Activated CD8-positive, alpha-beta memory T cell treated with anti-CD3 and anti-CD28 coated beads, Interleukin-2, amount 50 U/mL, for 48 hours (primary cell): ENCODE data around the gene TCF15.

Source experiments
- DNase-seq: peaks from one replicate; pipeline ENCODE4 v3.0.0-alpha.2; 2020

The TCF15 gene

DNA sequence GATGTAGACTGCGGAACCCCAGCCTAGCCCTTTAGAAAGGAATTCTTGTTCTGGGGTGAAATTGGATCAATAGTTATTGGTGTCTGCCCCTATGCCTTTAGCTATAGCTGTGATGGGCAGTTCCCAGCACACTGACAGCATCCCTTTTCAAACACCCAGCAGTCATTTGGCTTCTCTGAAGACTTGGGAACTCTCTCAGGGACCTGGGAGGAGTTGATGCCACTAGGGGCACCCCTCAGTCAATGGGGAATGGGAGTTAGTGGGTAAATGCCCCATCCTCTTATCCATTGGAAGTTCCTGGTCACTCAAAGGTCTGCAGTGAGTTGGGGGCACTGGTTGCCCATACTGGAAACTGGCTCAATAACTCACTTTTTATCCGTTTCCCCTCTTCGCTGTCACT, 34.9 kb downstream of the TCF15 start:
- DNase-seq: no peak

DNA sequence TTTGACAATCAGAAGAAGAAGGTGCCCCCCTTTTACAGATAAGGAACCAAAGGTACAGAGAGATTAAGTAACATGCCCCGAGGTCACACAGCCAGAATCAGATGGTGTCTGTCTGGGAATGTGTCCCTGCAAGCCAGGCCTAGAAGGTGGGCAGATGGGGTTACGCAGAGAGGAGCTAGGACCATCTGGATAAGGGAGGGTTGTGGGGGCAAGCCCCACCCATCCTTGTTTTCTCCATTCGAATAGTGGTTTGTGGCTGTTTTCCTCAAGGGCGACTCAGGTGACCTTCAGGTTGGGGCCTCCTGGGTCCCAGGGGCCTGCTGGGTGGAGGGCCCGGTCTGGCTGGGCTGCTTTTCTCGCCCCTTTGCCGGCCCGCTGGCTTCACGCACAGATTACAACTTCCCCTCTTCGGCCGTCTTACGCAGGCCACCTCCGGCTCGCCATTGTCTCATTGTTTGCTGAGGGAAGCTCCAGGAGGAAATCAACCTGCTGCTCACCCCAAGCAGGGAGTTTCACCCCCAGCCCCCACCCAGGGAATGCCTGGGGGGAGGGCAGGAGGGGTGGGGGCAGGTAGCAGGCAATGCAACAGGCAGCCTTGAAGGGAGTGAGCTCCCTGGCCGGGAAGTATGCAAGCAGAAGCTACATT, 35.7 kb downstream of the TCF15 start:
- DNase-seq: no peak

DNA sequence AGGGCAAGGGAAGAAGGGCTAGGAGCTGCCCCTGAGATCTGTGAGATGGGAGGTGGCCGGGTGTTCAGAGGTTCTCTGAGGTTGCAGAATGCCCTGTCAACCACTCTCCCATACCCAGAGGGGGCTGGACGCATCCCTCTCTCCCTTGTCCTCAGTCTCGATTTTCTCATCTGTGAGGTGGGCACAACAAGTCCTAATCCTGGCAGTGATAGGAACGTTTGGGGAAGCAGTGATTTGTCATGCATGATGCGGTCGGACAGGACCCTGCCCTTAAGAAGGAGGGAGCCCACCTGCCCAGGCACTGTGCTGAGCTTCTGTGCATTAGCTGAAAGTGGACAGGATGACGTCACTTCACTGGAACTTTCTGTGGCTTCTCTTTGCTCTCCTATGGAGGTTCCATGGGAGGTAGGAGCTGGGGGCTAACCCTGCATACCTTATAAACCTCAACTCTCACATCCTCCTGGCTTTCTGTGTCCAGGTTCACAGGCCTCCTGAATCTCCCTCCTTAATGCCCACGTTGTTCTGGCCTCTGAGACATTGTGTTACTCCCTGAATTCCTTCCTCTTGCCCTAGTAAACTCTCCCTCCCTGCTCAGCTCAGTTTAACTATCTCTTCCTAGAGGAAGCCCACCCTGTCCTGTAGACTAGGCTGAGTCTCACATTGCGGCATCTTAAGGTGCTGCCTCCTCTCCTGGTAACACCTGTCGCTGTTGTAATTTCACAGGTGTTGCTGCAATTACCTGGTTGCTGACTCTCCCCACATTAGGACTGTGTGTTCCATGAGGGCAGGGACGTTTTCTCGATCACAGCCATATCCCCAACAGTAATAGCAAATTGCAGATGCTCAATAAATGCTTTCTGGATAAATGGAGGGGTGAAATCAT, 36.5 kb downstream of the TCF15 start:
- DNase-seq: no peak

DNA sequence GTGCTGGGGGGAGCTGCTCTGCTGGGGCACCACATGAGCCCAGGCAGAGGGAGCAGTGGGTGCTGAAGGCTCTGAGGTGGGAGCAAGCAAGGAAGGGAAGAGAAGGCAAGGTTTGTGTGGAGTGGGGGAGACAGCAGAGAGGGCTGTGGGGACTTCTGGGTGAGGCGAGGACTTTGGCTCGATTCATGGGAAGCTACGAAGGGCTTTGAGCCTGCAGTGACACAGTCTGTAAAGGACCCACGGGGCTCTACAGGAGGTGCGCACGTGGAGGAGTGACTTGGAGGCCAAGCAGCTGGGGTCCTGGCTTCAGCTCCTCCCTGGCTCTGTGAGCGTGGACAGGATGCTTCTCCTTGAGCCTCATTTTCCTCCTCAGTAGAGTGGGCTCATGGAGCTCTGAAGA, 37.4 kb downstream of the TCF15 start:
- no peak for DNase-seq

DNA sequence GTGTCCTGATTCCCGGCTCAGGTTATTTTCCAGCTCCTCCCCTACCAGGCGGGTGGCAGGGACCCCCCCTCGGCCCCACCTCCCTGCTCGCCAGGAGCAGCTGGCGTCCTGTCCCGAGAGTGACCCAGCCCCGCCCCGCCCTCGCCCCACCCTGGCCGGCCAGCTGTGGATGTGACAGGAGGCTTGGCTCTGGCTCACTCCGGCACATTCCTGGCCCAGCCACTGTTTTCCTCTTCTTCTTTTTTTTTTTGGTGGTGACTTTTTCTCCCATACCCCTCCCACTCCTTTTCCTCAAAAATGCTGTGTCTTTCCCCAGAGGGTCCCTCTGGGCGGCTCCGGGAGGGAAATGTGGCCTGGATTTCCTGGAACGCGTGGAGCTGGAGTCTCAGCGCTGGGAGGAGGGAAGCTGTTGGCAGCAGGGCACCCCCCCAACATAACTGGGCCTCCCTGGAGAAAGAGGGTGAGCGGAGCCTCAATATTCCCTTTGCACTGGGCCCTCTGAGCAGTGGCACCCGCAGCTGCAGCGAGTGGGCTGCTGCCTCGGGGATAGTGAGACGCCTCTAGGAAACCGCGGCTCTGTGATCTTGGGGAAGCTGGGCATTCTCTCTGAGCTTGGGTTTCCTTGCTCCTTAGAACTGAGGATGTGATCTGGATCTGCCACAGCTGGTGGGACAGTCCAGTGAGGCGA, 38.2 kb downstream of the TCF15 start:
- no peak for DNase-seq

DNA sequence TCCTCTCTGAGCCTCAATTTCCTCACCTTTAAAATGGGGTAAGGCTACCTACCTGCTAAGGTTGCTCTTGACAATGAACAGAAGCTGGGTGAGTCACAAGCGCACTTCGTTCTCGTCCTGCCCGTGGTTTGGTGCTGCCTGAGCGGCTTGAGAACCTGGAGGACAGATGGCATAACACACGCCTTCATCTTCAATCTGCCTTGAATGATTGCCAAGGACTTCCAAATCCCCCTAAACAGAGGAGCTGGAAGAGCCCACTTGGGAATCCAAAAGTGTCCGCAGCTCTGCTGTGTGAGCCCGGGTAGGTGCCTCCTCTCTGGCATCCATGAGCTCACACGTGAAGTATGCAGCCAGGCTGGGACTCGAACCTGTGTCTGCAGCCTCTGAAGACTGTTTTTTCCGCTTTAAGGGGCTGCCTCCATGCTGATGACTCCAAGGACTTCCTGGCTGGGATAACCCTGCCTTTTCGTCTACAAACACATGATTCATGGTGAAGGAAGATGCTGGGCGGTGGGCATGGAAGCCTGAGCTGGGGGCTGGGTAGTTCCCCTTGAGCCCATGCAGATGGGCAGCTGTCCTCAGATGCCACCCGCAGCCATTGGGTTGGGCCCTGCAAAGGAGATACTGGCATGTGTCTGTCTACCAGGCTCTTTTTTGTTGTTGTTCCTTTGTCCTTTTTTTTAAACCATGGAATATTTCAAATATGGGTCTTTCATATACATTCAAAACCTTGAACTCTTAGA, 41.3 kb downstream of the TCF15 start:
- DNase-seq: no peak

DNA sequence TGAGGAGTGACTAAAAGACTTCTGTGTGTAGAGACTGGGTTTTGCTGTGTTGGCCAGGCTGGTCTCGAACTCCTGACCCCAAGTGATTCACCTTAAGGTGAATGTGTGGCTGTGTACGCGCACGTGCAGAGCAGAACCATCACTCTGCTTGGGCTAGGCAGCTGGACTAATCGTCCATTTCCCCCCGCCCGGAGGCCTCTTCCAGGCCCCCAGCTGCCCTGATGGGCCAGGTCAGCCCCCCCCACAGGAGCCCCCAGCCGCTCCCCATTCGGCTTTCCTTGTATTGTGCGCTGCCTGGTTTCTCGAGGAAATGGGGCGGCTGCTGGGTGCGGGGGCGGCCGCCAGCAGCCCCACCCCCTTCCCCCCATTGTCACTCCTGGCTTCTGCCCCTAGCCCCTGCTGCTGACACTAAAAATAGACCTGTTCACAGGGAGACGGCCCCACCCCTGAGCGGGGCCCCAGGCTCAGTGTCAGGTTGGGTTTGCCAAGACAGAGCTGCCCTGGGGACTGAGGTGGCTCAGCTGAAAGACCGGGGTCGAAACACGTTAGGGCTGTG, 41.9 kb downstream of the TCF15 start:
- DNase-seq: no peak

DNA sequence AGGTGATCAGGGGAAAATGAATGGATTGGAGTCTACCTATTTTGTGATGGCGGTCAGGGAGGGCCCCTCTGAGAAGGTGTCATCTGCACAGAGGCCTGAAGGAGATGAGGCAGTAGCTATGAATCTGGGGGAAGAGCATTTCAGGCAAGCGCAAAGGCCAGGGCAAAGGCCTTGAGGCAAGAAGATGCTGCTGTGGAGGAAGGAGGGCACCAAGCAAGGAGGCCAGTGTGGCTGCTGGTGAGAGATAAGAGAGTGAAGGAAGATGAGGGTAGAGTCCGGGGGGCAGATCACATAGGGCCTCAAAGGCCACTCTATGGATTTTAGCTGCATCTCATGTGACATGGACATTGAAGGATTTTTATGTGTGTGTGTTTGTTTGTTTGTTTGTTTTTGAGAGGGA, 45.9 kb downstream of the TCF15 start:
- no peak for DNase-seq

DNA sequence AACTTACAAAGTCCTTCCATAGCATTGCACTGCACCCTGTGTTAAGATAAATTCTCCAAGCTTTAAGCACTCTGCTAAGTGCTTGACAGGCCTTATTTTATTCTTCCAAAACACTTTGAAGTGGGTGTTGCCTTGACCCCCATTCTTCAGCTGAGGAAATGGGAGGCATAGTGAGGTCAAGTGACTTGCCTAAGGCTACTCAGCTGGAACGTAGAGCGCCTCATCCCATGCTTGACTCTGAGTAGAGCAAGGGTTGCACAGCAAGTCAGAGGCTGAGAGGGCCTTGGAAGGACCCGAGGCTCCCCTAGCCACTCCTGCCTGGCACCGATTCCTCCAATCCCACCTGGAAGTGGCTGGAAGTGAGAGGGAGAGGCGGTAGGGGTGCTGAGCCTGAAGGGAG, 46.9 kb downstream of the TCF15 start:
- no peak for DNase-seq

DNA sequence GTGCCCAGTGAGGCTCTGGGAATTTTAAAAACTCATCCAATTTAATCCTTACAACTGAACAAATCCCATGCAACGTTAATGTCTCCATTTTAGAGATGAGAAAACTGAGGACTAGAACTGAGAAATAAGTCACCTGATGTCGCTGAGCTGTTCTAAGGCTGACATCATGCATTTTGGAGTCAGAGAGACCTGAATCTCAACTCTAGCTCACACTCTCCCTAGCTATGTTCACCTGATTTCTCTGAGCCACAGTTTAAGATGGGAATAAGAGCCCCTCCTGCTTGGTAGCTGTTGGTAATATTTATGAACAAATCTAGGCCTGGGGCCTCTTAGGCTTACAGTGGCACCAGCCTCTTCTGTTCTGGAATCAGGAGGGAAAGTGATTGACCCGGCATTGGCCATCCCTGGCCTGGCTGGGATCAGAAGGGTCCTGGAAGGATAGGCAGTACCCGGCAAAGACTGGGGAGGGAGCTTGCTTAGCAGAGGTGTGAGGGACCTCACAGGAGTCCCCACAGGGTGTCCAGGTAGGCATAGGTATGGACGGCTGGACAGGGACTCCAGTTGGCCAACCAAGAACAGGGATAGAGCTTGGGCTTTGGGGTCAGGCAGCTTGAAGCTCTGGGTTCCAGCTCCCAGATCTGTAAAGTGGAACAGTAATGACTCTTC, 47.7 kb downstream of the TCF15 start:
- DNase-seq: no peak

DNA sequence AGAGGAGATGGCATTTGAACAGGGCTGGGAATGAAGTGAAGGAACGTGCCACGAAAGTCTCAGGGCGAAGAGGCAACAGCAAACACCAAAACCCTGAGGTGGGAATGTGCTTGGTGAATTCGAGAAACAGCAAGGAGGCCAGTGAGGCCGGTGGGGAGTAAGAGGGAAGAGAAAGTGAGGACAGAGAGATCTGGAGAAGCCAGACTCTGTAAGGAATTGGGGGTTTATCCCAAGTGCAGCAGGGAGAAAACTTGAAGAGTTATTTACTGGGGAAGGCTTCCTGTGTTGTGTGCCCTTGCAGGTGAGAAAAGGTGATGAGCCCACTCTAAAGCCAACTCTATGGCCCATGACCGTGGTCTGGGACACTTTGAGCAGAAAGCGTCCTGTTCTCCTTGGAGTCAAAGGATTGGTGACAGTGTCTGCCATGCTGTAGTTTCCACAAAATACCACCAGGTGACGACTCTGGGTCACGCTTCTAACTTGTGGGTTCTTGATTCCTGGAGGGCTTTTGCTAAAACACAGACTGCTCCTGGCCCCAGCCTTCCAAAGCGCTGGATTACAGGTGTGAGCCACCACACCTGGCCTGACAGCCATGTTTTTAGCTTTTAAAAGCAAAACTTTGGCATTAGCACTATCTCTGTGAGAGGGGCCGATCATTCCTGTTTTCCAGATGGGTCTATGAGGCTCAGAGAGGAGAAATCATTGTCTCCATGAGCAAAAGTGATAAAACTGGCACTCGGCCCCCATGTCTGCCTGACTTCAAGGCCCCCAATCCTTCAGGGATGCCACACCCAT, 48.5 kb downstream of the TCF15 start:
- DNase-seq: peak; percentile 68

DNA sequence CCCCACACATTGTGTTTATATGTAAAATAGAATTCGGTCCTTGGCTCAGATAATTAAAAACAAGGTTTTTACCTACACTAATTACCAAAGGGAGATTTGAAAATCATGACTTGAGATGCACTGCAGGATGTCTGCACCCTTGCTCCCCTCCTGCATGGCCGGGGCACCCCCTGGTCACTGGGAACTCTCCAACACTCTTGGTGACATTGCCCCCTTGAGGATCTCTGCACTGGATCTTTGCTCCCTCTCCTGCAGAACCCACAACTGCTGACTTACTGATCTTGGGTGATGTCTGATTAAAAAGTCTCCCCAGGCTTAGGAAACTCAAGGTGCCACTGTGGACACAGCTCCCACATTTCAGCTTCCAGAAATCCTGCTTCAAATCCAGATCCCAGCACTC, 49.4 kb downstream of the TCF15 start:
- DNase-seq: no peak

DNA sequence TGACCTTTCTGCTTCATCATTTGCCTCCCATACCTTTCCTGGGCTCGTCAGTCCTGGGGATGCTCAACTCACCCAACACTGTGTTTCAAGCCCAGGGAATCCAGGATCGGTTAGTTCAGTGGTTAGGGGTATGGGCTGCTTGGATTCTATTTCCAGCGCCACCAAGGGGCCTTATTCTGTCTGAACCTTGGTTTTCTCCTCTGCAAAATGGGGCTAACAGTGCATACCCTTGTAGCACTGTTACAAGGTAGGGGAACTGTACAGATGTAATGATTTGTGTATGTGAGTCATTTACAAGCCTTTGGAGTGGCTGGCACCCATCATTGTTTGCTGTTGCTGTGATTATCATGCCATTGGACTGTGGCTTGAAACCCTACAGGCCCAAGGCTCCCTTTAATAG, 52.0 kb downstream of the TCF15 start:
- DNase-seq: peak; percentile 29

DNA sequence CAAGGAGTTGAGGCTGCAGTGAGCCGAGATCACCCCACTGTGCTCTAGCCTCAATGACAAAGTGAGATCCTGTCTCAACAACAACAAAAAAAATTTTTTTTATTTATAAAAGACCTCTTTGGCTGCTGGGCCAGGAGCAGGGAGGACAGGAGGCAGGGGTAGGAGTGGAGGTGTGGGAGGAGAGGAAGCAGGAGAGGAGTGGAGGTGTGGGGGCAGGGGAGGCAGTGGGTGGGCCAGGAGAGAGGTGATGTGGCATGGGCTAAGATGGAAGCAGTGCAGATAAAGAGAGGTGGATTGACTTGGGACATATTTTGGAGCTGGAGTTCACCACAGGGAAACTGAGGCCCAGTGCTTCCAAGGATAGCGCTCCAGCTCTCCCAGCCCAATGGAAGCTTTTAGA, 53.1 kb downstream of the TCF15 start:
- DNase-seq: no peak

DNA sequence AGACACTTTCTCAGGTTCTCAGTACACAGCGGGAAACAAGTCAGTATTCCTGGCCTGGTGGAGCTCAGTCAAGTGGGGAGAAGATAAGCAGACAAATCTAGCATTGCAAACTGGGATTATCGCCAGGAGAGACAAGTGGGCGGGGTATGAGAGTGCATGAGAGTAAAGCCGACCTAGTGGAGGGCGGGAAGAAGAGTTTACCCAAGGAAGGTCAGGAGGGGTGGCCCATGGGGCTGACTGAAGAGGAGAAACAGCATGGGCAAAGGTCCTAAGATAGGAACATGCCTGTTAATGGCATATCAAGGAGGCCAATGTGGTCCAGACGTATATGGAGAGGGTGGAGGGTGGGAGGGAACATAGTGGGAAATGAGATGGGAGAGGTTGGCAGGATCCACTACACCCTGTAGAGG, 54.1 kb downstream of the TCF15 start:
- DNase-seq: no peak
